ENCODE measurements around the gene EGFL7.

Gene EGFL7

DNA sequence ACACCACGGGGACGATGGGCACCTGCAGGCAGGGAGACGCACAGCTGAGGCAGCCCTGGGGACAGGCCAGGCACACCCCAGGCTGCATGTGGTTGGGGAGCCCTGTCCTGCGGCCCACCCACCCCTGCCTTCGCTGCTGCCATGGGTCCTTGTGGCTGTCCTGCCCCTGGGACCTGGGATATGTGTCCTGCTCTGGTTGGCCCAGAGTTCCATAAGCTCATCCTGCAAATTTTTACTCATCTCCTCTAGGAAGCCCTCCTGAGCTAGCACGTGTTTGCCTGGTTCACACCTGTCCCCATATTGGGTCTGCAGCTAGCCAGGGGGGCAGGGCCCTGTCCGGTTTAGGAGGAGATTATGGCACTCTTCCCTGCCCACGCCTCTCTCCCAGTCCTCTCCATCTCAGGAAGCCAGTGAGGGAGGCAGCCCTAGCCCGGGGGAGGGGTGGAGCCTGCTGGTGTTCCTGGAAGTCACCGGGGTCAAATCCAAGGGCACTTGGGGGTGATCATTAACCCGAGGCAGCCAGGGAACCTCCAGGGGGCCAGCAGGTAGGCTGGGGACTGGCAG, 12.2 kb downstream of the EGFL7 start:
- POLR2A ChIA-PET, result interaction anchor here (1.1 kb wide), 1 partner anchor 53 kb away, joined by 3 read pairs; no protein-coding TSS in a partner anchor

DNA sequence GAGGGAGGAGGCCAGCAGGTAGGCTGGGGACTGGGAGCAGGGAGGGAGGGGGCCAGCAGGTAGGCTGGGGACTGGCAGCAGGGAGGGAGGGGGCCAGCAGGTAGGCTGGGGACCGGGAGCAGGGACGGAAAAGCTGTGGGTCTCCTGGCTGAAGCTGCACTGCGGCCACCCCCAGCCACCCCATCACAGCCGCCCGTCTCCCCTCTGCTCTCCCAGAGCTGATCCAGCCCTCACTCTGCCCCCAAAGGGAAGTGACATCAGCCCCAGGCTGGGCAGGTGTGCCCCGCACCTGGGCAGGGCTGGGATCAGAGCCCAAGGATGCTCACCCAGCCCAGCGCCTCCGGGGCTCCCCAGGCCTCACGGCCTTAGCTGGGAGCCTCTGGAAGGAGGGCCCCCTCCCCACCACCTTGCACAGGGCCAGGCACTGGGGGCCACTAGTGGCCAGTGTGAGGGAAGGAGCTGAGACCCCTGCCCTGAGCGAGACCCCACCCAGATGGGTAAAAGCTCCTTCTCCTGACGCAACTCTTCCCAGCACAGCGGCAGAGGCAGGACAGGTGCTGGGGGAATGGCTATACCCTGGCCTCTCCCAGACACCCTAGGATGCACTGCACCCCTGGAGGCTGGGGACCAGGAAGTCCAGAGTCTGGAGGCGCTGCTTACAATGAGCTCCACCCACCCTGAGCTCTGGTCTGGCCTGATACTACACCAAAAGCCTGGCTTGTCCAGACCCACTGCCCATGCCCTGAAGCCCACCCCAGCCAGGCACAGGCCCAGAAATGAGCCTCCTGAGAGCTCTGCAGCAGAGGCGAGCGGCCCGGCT, 13.0 kb downstream of the EGFL7 start:
- no peak for DNase-seq (ENCODE audit: low read depth, low spot score)
- ChIA-PET CTCF (interaction anchor here (0.7 to 1.7 kb wide), 7 partner anchors 8 to 20 kb away, joined by 3 to 4 read pairs (median 3); partner anchors contain the start of gene AGPAT2), POLR2A (interaction anchor here (0.9 to 1.1 kb wide), 3 partner anchors 12 to 53 kb away, joined by 3 read pairs; partner anchors contain the start of gene AGPAT2)
- no peak overlapping the region for H3K4me3 ChIP-seq (ENCODE audit: low read depth, low read length)
- TF ChIP-seq, protein P1, sequence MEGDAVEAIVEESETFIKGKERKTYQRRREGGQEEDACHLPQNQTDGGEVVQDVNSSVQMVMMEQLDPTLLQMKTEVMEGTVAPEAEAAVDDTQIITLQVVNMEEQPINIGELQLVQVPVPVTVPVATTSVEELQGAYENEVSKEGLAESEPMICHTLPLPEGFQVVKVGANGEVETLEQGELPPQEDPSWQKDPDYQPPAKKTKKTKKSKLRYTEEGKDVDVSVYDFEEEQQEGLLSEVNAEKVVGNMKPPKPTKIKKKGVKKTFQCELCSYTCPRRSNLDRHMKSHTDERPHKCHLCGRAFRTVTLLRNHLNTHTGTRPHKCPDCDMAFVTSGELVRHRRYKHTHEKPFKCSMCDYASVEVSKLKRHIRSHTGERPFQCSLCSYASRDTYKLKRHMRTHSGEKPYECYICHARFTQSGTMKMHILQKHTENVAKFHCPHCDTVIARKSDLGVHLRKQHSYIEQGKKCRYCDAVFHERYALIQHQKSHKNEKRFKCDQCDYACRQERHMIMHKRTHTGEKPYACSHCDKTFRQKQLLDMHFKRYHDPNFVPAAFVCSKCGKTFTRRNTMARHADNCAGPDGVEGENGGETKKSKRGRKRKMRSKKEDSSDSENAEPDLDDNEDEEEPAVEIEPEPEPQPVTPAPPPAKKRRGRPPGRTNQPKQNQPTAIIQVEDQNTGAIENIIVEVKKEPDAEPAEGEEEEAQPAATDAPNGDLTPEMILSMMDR (IDR thresholded peaks at IDR 0.05; ENCODE audit: insufficient read depth, low read length, missing control alignments), result no peak

More for the DNA sequence above, 12.2 kb downstream of the EGFL7 start:
- CTCF ChIA-PET, result interaction anchor here (1.0 to 1.8 kb wide), 5 partner anchors 10 to 190 kb away, joined by 3 to 4 read pairs (median 4); partner anchors contain the start of gene AGPAT2
- H3K4me3 ChIP-seq (ENCODE audit: low read depth, low read length), result no peak overlapping the region
- TF ChIP-seq, protein P1 (IDR thresholded peaks at IDR 0.05; ENCODE audit: insufficient read depth, low read length, missing control alignments), result no peak
- no peak for DNase-seq (ENCODE audit: low read depth, low spot score)

DNA sequence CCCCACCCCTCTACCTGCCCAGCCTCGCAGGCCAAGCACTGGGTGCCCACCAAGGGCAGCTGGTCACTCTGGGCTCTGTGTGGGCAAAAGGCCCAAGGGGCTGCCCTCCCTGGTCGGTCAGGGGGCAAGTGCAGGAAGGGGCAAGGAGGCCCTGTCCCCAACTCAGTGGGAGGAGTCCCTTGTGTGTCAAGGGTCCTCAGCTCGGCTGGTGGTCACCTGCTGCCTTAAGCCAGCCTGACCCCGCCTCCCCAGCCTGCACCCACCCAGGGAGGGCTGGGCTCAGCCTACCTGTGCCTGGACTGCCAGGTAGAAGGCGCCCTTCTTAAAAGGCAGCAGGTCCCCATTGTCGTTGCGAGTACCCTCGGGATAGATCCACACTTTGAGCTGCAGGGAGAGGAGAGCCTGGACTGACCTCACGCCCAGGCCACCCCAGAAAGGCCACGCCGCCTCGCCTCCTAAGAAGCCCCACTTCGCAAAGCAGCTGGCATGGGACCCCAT, 13.6 kb downstream of the EGFL7 start:
- CTCF ChIA-PET, result interaction anchor here (0.7 to 1.7 kb wide), 4 partner anchors 9 to 19 kb away, joined by 3 read pairs; no protein-coding TSS in a partner anchor
- no peak for DNase-seq (ENCODE audit: low read depth, low spot score)
- TF ChIP-seq, protein P1 (IDR thresholded peaks at IDR 0.05; ENCODE audit: insufficient read depth, low read length, missing control alignments), result no peak
- H3K4me3 ChIP-seq (ENCODE audit: low read depth, low read length), result no peak overlapping the region
- POLR2A ChIA-PET, result interaction anchor here (0.9 to 1.1 kb wide), 2 partner anchors 11 to 52 kb away, joined by 3 read pairs; partner anchors contain the start of gene AGPAT2

DNA sequence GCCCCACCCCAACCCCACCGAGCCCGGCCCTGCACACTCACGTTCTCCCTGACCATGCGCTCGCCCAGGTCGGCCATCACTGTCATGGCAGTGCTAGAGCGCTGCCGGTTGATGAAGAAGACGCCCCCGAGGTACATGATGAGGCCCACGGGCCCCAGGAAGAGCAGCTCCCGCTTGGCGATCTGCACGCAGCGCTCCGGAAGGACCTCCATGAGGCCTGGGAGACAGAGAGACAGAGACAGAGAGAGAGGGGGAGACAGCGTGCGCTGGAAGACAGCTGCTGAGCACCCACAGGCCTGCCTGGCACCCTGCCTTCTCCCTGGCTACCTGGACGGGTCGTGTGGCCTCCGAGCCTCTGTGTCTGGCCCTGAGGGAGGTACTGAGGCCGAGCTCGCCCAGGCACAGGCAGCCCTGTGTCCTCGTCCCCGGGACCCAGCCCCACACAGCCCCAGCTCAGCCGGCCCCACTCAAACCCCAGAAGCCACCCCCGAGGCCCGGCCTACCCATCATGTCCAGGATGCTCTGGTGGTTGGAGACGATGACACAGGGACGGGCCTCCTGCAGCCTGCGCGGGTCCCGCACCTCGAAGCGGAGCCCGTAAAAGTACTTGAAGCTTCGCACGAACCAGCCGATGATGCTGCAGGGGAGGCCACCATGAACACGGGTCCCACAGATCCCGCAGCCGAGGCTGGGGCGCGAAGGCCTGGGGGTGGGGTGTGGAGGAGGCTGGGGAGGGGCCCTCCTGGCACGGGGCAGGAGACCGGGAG, 14.4 kb downstream of the EGFL7 start:
- TF ChIP-seq, protein P1 (IDR thresholded peaks at IDR 0.05; ENCODE audit: insufficient read depth, low read length, missing control alignments), result no peak
- CTCF ChIA-PET, result interaction anchor here (1.0 to 1.7 kb wide), 3 partner anchors 9 to 12 kb away, joined by 3 read pairs; no protein-coding TSS in a partner anchor
- DNase-seq (ENCODE audit: low read depth, low spot score), result no peak
- H3K4me3 ChIP-seq (ENCODE audit: low read depth, low read length), result no peak overlapping the region
- POLR2A ChIA-PET, result no interaction called here

DNA sequence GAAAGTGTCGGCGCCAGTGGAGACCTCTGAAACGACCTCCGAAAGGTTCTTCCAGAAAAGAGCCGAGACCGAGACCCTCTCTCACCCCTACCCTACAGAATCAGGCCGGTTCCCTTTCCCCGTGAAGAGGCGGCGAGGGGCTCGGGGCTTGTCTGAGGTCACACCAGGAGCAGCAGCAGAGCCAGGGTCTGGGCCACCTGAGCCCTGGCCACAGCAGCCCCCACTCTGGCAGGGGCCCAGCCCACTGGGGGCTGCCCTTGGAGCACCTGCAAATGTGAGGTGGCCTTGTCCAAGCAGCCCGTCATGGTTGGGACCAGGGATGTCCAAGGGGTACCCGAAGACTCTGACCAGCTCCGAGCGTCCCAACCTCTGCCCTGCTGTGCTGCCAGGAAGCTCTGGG, 15.3 kb downstream of the EGFL7 start:
- CTCF ChIA-PET, result no interaction called here
- TF ChIP-seq, protein P1 (IDR thresholded peaks at IDR 0.05; ENCODE audit: insufficient read depth, low read length, missing control alignments), result no peak
- POLR2A ChIA-PET, result no interaction called here
- H3K4me3 ChIP-seq (ENCODE audit: low read depth, low read length), result no peak overlapping the region
- no peak for DNase-seq (ENCODE audit: low read depth, low spot score)
